HG03342 (cell line): ENCODE data around the gene KLK12.
"Not testable (repeated sequence)": the region's sequence is repeated elsewhere in the genome, so short reads cannot be mapped to it uniquely, and the experiment has no call there.

Experiments used
- ATAC-seq: cut with Tn5 transposase; IDR thresholded peaks from one replicate; pipeline ENCODE4 v1.9.1; 2021; ENCODE audit warnings: mild to moderate bottlenecking, moderate library complexity; ENCODE audit not compliant: unreplicated experiment

KLK12 gene

DNA sequence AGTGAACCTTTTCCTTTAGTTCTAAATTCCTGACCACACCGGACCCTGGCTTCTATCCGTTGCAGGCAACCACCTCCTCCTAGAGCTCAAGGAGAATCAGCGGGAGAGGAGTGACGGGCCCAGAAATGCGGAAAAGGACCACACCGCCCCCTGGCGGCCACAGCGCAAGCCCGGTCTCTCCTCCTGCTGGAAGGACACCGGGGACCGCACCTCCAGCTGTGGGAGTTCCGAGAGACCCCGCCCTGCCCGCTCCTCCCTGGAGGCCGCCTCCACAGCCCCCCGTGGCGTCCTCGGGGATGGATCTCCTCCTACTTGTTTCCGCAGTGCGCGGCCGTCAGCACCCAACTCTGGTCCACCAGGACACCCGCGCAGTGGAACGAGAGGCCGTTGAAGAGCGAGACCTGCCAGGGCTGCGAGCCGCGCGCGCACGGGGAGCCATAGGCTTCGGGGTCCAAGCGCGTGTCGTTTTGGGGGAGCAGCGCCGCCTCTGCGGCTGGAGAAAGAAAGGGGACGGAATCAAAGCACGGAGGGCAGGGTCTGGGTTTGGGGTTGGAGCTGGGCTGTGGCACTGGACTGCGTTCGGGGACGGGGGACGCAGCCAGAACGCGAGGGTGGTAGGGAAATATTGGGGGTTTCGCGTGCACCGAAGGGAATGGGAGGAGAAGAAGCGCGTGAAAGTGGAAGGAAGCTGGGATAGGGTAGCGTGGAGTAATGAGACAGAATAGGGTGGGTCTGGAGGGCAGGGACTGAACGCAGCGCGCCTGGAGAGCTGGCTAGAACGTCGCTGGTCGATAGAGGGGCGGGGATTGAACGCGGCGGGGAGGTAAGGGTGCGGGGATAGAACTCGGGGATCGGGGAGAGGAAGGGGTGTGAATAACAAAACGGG, 17.8 kb downstream of the KLK12 start:
- no peak for ATAC-seq

DNA sequence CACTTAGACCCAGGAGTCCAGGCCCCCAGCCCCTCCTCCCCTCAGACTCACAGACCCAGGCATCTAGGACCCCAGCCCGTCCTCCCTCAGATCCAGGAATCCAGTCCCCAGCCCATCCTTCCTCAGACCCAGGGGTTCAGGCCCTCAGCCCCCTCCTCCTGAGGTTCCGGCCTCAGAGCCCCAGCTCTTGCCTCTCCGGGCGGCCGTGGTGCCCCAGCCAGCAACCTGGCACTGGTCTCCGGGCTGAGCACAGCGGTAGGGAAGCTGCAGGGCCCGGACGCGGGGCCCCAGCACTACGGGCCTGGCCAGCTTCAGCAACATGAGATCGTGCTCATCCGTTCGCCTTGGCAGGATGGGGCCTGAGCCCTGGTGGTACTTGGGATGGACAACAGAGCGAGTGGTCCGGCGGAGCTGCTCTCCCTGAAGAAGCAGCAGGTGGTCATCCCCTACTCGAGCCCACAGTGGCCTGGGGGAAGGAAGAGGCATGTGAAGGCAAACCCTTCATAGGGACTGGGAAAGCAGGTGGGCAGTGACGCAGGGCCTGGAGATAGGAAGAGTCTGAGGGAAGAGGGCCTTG, 19.0 kb downstream of the KLK12 start:
- ATAC-seq, result no peak

DNA sequence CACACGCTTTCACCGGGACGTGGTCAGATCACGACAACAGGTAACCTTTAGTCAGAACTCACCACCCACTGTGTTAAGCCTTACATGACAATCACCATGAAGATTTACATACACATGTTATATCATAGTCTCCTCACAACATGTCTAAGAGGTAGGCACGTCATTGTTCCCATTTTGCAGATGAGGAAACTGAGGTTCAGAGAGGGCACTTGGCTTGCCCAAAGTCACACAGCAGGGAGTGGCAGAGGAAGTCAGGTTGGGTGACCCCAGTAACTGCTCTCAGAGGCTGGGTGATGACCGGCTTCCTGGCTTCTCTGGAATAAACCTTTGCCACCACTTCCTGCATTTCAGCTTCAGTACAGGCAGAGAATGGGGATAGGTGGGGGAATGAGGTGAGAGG, 20.6 kb downstream of the KLK12 start:
- no peak for ATAC-seq

DNA sequence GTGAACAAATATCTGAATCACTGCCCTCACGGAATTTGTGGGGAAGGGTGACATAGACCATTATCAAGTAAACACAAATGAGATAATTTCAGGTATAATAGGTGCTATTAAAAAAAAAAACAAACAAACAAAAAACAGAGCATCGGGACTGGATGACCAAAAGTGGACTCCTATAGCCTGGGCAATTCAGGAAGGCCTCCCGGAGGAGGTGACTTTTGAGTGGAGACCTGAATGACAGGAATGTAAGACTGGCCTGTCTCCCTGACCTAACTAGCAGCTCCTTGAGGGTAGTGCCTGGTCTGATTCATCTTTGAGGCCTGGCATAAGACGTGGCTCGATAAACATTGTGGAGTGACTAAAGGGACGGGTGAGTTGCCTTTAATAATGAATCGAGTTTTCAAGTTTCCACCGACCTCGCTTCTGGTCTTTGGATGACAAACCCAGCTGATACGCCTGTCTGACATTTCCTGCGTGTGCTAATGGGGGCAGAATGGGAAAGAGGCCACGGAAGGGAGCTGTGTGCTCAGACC, 22.1 kb downstream of the KLK12 start:
- no peak for ATAC-seq

DNA sequence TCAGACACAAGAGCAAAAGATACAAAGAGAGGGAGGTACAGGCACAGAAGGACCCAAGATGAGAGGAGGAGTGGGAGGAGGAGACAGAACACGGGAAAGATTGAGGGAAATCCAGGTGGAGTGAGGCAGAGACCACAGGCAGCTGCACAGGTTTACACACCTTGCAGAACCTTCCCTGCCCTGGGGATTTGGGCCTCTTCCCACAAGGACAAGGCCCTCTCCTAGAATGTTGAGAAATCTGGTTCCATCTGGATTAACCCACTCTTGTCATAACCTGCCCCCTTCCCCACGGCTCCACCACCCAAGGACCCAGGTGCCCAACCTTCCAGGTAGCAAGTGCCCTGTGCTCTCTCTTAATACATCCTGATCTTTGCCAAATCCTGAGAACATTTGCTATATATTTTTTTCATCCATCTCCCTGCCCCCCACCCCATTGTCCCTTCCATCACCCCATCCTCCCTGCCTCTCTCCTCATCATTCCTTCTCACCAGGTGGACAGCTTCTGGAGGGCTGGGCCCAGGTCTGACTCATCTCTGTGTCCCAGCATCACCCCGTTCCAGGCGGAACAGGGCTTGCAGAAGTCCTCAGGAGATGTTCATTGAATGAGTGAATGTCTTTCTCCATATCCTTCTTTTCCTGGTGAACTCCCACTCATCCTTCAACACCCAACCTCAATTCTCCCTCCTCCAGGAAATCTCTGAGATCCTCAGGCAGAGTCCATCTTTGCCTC, 24.6 kb downstream of the KLK12 start:
- ATAC-seq, result no peak

DNA sequence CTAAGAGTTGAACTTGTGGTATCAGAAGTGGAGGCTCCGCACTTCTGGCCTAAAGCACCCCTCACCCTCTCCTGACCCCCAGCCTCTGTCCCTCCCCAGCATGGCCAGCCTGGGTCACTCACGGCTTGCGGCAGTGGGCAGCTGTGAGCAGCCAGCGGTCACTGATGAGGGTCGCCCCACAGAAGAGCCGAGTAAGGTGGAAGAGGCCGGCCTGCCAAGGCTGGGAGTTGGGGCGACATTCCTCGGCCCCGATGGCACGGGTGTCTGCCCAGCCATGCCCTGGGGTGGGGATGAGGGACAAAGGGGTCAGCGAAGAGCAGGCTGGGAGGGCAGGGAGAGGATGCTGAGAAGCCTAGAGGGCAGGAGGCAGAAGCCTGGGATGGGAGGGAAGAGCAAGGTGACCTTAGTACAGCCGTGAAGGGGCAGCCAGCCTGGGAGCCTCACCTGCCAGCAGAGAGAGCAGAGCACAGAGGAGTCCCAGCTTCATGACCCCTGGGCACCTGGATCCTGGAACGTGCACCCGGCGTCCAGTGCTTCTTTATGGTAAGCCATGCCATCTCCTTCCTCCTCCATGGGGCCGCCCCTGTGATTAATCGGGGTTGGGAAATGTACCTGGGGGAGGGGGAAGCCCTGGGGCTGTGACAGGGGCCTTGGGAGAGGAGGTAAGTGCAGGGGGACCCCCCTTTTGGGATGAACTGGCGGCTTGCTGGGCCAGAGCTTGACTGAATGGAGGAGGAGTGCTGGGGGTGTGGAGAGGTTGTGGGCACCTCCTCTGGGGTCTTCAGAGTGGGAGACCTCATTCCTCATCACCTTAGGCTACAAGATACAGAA, 25.5 kb downstream of the KLK12 start:
- no peak for ATAC-seq

DNA sequence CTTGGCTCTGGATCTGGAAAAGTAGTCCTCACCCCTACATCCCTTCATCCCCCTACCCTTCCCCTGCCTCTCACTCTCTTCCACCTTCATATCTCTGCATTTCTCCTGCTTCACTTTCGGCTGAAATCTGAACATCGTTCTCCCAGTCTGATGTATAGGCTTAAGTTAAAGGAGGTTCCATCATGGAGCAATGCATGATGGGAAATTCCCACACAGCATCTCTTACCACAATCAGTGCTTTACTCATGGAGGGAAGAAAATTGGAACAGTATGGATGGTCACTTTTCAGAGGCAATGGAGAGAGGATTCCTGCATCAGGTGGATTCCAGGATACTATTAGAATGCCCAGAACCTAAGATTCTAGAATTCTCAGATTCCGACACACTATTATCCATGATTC, 27.3 kb downstream of the KLK12 start:
- no peak for ATAC-seq

DNA sequence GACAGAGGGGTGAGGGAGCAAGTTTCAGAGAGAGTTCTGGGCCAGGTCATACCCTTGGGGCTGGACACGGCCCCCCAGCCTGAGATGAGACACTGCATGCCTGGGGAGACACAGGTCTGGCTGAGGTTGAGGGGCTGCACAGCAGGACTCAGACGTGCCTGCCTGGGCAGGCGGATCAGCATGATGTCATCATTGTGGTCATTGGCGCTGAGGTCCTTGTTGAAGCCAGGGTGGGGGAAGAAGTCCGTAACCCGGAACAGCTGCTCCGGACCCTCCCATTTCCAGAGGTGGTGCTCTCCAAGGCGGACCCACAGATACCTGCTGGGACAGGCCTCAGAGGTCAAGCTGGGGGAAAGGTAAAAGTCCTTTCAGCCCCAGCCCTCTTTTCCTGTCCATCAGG, 28.4 kb downstream of the KLK12 start:
- no peak for ATAC-seq

DNA sequence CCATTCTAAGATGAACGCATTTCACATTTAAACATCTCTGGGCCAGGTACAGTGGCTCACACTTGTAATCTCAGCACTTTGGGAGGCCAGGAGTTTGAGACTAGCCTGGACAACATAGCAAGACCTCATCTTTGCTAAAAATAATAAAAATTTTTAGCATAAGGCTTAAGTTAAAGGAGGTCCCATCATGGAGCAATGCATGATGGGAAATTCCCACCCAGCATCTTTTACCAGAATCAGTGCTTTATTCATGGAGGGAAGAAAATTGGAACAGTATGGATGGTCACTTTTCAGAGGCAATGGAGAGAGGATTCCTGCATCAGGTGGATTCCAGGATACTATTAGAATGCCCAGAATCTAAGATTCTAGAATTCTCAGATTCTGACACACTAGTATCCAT, 29.6 kb downstream of the KLK12 start:
- ATAC-seq, result no peak

DNA sequence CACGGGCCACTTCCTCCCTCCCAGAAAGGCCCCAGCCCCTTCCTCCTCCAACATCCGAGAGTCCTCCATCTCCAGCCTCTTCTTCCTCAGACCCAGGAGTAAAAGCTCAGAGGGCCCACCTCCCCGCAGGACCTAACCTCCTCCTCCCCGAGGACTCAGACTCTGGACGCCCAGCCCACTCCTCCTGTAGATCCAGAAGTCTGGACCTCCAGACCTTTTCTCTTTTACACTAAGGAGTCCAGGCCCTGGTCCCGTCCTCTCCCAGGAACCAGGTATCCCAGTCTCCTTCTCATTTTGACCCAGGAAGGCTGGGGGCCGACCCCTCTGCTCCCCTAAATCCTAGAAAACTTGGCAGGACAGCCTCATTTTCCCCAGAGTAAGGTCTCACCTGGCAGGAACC, 31.5 kb downstream of the KLK12 start:
- no peak for ATAC-seq

DNA sequence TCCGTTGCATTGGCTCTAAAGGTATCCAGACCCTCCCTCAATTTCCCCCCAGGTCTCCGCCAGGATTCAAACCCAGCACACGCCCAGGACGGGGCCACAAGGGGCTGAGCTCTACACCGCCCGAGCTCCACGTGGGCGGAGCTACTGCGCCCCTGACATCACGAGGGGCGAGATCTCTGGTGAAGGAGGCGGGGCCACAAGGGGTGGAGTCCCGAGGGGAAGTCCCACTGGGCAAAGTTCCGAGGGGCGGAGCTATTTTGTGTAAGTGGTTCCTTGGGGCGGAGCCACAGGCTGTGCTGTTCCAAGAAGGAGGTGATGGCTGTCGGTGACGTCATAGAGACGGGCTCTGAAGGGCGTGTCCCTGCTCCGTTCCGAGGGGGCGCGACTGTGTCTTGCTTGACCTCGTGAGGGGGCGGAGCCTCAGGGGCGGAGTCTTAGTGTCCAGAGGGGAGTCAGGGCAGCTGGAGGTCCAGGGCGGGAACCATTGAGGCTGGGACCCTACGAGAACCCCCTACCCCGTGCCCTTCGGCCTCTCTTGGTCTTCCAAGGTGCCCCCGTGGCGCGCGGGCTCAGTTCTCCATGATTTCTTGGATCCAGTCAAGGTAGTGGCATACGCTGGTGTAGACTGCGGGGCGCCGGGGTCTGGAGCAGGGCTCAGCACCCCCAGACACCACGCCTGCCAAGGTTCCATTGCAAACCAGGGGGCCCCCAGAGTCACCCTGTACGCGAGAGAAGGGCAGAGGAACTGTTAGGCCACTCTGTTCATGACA, 32.1 kb downstream of the KLK12 start:
- ATAC-seq, result no peak

DNA sequence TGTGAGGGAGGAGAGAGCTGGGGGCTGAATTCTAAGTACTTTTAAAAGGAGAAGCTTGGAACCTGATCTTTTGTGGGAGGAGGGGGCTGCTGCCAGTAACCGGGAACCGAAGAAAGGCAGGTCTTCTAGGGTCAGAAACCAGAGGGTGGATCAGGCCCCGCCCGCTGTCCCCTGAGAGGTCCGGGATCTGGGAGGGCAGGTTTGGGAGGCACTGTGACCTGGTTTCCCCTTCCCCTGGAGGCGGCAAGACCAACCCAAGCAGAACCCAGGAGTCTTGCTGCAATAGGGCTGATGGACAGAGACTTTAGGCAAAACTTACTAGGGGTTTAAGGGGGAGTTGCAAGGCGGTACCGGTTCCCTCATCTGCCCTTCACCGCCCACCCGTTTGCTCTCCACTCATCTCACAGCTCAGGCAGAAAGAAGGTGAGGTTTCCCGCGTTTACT, 32.7 kb downstream of the KLK12 start:
- no peak for ATAC-seq

DNA sequence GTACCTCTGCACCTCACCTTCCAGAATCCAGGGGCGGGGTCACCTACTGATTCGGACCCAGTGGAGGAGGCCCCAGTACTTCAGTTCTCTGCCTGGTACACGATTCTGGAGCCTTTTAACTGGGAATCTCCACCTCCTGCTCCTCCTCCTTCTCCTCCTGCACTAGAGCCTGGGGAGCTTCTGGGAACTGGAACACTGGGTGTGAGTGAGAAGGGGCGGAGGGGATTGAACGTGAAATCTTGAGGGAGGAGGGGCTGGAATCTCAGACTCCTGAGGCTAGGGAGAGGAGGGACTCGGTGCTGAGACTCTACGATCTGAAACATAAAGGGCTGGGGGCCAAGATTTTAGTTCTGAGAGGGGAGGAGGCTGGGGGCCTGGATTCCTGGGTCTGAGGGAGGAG, 33.3 kb downstream of the KLK12 start, which contains the start of gene KLK8:
TSS of gene KLK8 (minus strand) at position 90 of the 400 bp plus-strand sequence. CDS start 437 bp downstream, outside the sequence.
- no peak for ATAC-seq

DNA sequence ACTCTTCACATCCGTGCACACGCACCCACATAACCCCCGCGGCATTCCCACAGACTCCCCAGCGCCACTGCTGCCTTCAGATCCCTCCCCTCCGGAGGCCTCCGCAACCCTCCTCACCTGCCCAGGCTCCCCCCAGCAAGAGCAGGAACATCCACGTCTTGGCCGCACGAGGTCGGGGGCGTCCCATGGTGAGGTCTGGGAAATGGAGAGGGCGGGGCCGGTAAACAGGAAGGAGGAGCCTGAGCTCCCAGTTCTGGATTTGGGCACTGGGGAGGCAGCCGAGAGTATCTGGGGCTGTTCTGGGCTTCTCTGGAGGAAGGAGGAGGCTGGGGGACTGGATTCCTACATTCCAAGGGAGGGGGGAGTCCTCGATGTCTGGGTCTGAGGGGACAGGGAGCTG, 33.8 kb downstream of the KLK12 start:
- no peak for ATAC-seq

DNA sequence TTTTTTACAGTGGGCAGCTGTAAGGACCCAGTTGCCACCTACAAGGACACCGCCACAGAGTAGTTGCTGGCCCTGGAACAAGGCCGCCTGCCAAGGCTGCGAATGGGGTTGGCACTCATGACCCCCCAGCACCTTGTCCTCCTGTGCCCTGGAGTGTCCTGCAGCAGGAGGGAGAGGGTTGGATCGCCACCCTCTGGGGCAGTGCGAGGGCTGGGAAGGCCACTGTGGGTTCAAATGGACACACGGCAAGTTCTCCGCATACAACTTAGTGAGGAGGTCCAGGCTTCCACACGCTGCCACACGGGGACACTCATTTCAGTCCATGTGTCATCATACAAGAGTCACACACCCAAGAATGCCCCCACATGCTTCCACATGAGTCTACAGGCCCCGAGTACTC, 34.4 kb downstream of the KLK12 start:
- no peak for ATAC-seq

DNA sequence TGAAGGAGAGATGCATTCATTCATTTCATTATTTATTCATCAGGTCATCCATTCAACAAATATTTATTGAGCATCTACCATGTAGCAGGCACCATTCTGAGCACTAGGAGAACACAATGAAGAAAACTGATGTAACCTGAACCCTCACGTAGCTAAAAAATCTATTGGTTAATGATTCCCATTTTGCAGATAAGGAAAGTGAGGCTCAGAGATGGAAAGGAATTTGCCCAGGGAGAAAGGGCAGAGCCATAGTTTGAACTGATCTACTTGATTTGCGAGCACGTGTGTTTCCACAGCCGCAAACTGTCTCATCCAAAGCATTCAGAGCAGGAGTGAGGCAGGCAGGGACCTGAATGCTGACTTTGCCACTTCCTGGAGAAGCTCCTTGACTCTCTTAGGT, 36.1 kb downstream of the KLK12 start:
- no peak for ATAC-seq

DNA sequence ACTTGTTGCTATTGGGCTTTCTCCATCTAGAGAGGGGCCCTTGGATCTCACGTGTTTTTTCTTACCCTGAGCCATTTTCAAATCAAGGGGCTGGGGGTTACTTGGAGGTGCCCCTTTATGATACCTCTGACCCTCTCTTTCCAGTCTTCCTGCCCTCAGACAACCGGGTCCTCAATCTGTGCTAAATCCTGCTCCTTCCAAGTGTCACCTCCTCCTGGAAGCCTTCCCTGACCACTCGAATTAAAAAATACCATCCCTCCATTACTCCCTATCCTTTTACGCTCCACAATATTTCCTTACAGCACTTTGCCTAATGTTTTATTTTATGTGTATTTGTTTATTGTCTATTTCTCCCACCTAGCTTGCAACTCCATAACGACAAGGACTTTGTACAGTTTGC, 36.7 kb downstream of the KLK12 start:
- no peak for ATAC-seq

DNA sequence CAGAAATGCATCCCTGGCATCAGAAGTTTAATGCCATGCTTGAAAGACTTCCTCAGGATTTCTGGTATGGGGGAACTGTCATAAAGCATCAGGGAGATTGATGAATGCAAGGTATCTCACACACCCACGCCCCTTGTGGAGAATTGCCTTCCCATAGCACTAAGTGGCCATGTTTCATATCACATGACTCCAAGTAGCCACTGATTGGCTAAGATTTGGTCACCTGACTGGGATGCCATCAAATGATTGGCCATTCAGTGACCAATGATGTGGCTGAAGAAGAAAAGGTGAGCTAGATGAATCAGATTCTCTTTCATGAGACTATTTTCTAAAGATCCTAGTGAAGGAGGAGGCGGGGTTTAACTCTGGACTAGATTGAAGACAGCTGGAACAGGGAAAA, 40.7 kb downstream of the KLK12 start:
- no peak for ATAC-seq

DNA sequence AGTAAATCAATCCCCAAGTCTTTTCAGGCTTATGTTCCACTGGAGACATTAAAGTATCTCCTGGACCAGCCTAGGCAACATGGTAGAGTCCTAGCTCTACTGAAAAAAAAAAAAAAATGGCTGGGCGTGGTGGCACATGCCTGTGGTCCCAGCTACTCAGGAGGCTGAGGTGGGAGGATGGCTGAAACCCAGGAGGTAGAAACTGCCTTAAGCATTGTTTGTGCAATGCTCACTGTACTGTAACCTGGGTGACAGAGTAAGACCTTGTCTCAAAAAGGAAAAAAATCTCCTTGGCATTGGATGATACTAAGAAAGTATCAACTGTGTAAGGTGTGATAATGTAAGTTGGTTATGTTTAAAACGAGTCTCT, 42.2 kb downstream of the KLK12 start:
- ATAC-seq, result no peak

DNA sequence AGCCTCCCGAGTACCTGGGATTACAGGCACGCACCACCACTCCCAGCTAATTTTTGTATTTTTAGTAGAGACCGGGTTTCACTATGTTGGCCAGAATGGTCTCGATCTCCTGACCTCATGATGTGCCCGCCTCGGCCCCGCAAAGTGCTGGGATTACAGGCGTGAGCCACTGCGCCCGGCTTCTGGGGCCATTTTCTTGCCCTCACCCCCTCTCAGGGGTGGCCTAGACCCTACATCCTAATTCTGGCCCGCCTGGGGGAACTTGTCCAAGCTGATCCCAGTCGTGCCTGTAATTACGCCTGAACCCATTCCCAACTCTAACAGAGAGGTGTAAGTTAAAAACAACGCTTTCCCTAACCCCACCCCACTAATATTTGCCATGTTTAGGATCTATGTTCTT, 50.4 kb downstream of the KLK12 start:
- ATAC-seq, result not testable (repeated sequence)
